Superior temporal gyrus (tissue), 1 donor: ENCODE measurements around the gene BCS1L.
A peak's percentile ranks its signal among the peaks of the same experiment; 100 is the strongest.

Experiments
- DNase-seq: peaks from one replicate; pipeline ENCODE4 v3.0.0-alpha.2; 2016; ENCODE audit errors: extremely low spot score

The BCS1L gene

DNA sequence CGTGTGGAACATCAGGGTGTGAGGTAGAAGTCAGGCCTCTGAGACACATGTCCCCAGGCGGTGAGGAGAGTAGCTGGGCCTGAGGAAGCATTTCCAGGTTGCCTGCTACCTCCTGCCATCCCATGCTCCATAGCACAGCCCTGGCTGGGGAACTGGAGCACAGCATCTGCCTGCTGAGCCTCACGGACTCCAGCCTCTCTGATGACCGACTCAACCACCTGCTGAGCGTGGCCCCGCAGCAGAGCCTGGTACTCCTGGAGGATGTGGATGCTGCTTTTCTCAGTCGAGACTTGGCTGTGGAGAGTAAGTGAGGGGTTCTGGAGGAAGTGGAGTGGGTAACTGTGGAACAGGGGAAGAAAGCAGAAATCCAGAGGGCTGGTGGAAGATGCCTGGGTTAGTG is 2.9 kb downstream of the BCS1L start:
- DNase-seq, result no peak

- DNase-seq, result no peak
Observed at GRCh38 chr2:218662827-218663226, 3.3 kb downstream of the BCS1L start.

GRCh38 chr2:218663901-218664300 is 4.4 kb downstream of the BCS1L start:
- no peak for DNase-seq

GRCh38 chr2:218664653-218665052 is 5.2 kb downstream of the BCS1L start:
- no peak for DNase-seq

DNA sequence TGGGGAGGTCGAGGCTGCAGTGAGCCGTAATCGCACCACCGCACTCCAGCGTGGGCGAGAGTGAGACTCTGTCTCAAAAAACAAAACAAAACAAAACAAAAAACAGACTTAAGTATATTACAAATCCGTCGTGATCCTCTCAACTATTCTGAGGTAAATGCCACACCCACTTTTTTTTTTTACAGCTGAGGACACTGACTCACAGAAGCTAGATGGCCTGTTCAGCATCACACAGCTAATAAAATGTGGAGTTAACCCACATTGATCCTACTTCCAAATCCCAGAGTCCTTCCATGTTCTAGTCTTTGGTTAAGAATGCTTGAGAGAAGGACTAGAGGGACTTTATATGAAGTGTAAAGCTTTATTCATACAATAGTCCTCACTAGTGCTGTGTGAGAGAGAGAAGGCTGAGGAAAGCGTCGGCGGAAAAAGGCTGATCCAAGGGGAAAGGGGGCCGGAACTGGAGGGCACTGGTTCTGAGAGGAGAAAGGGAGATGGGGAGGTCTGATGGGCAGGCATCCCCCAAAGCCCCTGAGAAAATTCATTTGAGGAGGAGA is 11.7 kb downstream of the BCS1L start:
- peak; percentile 13 for DNase-seq

DNA sequence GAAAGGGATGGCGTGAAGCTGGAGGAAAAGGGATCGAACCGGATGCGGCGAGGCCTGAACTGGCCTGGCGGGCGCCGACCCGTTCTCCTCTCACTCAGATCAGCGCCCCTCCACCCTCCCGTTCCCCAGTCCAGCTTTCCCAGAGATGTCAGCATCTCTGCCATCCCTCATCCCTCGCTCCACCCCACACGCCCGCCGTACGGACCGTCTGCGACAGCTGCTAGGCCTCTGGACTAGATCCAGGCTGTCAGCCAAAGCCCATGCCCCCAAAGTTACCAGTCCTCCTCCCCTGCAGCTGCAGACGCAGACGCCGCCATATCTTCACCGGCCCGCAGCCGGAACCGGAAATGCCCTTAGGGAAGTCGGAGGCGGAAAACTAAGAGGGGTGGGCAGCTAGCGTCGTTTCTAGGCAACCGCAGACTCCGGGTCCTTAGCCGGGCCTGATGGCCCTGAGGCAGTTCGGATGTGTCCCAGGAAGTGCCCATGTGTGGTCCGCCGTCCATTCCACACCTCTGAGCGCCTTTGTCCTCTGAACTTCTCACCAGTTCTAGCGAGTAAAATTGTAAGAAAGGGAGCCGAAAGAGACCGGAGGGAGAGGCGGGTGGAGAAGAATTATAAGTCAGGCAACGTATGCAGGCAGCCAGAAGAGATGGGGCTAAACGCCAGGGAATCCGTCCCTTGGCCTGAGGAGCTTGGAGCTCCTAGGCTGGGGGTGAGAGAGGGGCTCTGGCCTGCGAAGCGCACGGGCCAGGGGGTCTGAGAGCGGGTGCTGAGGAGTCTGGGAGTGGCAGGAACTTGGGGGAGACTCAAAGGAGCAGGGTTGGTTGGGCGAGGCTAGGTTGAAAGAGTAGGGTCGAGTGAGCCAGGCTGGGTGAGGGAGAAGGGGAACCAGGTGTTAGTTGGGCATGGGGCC is 12.4 kb downstream of the BCS1L start, which contains the start of the genes RNF25 and STK36:
Gene RNF25 (minus strand): TSS at position 349 of the 913 bp plus-strand sequence. CDS start 32 bp downstream, at position 317.
Gene STK36 (plus strand): TSS at position 433 of the 913 bp plus-strand sequence. CDS start 744 bp downstream, outside the sequence.
- peak; percentile 92 for DNase-seq

DNA sequence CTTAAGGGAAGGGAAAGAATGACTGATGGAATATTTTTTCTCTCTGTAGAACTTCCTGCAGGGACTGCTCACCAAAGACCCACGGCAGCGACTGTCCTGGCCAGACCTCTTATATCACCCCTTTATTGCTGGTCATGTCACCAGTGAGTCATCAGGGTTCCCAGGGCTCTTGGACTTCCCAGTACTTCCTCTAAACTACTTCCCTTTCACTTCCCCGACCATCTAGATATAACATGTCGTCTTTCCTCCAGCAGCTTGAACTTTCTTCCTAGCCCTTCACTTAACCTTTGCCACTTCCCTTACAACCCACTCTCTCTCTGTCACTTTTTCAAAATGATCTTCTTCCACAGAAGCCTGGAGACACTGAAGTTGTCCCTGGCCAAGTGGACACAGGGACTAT is 19.6 kb downstream of the BCS1L start:
- no peak for DNase-seq

DNA sequence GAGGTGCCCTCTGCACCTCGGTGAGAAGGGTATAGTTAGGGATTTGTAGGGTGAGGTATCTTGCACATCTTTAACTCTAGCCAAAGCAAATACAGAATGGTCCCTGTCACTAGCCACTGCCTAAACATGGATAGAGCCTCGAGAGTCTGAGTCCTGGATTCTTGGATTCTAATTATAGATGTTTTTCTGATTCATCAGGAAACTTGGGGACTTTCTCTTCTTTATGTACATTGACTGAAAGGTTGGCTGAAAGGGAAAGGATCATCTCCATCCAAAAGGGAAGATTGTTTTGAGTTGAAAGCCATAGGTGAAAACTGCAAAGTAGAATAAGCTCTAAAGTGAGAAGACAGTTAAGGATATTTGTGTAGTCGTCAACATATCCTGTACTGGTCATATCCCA is 20.6 kb downstream of the BCS1L start:
- no peak for DNase-seq

DNA sequence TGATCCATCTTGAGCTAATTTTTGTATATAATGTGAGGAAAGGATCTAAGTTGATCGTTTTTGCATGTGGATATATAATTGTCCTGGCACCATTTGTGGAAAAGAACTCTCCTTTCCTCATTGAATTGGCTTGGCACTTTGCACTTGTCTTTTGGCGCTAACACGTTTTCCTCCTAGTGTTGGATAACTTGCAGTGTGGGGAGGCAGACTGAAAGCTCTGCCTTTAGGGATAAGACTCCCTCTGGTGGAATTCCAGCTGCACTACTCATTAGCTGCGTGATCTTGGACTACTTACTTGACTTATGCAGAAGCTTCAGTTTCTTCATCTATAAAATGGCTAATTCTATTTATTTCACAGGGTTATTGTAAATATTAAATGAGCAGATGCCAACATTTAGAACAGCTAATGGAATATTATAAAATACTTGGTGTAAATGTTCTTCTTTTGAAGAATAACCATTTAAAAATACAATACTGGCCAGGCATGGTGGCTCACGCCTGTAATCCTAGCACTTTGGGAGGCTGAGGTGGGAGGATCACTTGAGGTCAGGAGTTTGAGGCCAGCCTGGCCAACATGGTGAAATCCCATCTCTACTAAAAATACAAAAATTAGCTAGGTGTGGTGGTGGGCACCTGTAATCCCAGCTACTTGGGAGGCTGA is 28.0 kb downstream of the BCS1L start:
- peak; percentile 88 for DNase-seq

- DNase-seq, result no peak
Observed at GRCh38 chr2:218691234-218691633, 31.8 kb downstream of the BCS1L start.

DNA sequence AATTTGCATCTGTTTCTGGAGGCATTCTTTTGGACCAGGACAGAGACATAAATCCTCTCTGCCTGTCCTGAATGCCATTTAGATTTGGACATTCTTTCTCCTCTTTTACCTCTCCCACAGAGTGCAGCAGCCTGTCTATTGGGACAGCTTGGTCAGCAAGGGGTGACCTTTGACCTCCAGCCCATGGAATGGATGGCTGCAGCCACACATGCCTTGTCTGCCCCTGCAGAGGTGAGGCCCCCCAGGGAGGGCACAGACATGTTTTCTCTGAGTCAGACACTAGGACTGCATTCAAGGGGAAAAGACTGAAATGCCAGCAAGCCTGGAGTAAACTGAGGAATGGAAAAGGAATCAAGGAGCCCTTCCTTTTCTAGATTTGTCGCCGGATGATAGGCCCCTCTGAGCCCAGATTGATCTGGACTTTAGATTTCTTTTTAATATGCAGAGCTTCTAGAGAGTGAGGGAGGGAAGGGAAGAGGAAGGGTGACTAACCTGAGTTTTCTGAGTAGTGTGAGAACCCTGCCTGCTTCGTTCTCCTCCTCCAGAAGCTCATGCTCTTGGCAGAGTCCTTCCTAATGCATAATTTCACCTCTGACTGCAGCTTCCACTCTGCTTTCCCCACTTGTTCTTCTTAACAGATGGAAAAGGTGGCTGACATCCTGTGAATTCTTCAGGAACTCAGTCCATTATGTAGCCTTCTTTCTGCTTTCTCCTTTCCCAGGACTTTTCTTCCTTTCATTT is 35.1 kb downstream of the BCS1L start:
- no peak for DNase-seq

- no peak for DNase-seq
Observed at GRCh38 chr2:218698885-218699284, 39.4 kb downstream of the BCS1L start.

DNA sequence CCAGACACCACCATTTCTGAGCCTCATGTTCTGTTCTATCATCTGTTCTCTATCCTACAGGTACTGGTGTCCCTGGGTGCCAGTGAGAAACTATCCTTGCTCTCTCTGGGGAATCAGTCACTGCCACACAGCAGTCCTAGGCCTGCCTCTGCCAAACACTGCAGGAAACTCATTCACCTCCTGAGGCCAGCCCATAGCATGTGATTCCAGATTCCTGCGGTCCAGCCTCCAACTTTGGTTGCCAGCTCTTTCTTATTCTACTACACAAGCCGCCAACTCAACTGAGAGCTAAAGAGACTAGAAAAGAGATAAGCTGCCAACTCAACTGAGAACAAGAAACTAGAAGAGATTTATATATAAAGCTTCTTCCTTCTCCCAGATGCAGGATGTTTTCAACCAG is 42.3 kb downstream of the BCS1L start:
- DNase-seq, result no peak

DNA sequence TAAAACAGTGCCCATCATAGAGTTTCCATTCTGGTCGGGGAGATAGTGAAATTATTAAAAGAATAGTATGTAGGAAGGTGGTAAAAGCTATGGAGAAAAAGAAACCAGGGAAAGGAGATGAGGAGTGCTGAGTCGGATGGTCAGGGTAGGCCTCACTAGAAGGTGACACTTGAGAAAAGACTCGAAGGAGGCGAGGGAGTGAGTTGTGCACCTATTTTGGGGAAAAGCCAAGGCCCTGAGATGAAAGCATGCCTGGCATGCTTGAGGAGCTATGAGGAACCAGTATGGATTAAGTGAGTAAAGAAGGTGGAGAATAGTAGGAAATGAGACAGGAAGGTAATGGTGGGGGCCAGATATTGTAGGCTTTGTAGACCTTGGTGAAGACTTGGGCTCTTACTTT is 43.9 kb downstream of the BCS1L start:
- no peak for DNase-seq

DNA sequence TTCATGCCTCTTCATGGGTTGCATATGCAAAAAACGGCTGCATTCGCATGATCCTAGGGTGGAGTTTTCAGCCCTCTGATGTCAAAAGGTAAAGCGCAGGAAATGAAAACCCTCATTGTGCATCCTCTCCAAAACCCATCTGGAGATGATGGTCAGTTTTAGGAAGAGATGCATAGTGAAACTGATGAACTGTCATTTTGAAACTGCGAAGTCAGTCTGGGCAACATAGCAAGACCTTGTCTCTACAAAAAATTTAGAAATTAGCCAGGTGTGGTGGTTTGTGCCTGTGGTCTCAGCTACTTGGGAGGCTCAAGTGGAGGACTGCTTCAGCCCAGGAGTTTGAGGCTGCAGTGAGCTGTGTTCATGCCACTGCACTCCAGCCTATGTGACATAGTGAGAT is 48.6 kb downstream of the BCS1L start:
- DNase-seq, result no peak

DNA sequence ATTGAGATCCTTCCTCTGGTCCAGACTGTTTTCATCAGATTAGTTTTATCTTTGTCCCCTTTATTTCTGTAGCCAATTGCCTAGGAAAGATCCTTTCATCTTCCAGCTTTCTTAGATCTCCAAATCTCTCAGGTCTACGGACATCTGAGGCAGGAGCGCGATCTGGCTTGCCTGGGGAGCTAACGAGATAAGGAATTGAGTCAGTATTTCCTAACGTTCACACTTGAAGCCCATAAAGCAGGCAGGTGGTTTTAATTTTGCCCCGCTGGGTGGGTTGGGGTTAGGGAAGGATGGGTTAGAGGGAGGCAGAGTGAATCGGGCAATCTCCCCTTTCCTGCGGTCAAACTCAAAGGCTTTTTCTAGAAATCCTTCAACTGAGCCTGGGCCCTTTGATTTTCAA is 50.4 kb downstream of the BCS1L start:
- no peak for DNase-seq

- DNase-seq, result no peak
Observed at GRCh38 chr2:218710334-218710686, 50.8 kb downstream of the BCS1L start.

DNA sequence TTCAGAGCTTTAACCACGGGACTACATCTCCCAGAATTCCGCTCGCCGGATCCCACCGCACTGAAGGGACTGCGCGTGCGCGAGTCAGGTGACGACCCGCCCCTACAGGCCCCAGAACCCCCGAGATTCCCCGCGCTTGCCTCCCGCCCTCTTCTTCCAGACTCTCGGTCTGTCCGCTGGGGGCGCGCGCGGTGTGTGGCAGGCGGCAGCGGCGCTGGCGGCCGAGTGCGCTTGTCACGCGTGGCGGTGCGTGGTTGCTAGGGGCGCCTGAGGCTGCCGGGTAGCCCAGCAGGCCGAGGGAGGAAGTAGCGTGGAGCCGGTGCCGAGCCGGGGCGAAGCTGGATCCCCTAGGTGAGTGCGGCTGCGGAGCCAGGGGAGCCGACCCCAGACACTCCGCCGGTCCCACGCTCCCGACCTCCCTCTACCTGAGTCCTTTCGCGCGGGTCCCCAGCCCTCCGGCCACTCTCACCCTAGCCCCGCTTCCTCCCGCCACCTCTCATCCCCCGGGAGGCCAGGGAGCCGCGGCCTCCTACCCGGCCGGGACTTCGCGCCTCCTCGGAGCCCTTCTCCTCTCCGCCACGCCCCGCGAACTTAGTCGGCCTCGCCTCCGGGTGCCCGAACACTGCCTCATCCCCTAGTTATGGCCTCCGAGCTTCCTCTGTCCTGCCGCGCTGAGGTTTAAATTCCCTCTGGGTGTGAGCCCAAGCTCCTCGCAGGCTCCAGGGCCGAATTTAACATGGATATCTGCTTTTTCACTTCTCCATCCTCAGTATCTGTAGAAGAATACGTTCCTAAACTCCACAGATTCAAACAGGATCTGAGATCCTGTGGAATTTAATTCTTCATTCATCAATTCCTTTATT is 51.4 kb downstream of the BCS1L start, which contains the start of gene TTLL4:
Gene TTLL4 (plus strand): TSS at position 149 of the 863 bp plus-strand sequence. CDS start 26,842 bp downstream, outside the sequence.
- DNase-seq, result peak; percentile 98

DNA sequence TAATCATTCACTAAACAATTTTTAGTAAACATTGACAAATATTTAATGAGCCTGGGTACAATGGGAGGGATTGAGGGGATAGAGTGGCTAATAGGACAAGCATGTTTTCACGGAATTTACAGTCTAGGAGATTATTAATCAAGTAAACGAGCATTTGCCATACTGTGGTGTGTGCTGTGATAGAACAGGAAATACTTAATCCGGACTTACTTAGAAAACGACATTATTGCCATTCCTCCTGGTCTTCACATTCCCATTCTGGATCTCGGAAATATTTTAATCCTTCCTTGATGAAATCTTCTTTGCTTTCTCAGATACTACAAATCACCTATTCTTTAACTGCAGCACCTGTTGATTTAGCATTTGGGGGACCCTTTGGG is 52.1 kb downstream of the BCS1L start:
- DNase-seq, result no peak
